Osteoblast (primary cell): ENCODE data around the gene CHRM1. TPM values are rescaled to one million over a fixed set of nuclear protein-coding genes. Genes with fewer than 3 reads are reported as not detected.

Source experiments
- DNase-seq: peaks from one replicate; pipeline ENCODE4 v3.0.0; 2011; ENCODE audit warnings: low spot score, mixed read lengths; ENCODE audit not compliant: insufficient read length; ENCODE audit errors: missing footprints
- H2AFZ ChIP-seq: 2 replicates; pipeline ENCODE4 v1.6.0; 2011; ENCODE audit warnings: mild to moderate bottlenecking, low read length
- H3K27ac ChIP-seq: 2 replicates; pipeline ENCODE4 v1.5.1; 2011; ENCODE audit warnings: mild to moderate bottlenecking, low read depth, low read length, moderate library complexity
- H3K27me3 ChIP-seq: 2 replicates; pipeline ENCODE4 v1.6.0; 2012; ENCODE audit warnings: mild to moderate bottlenecking, control low read depth, inconsistent platforms, low read length, moderate library complexity; ENCODE audit not compliant: insufficient read depth
- H3K36me3 ChIP-seq: 2 replicates; pipeline ENCODE4 v1.5.1; 2011; ENCODE audit warnings: mild to moderate bottlenecking, low read length, control low read depth, moderate library complexity; ENCODE audit not compliant: insufficient read depth
- H3K4me1 ChIP-seq: 2 replicates; pipeline ENCODE4 v1.5.1; 2011; ENCODE audit warnings: mild to moderate bottlenecking, low read length, control low read depth, moderate library complexity; ENCODE audit not compliant: insufficient read depth
- H3K4me2 ChIP-seq: 2 replicates; pipeline ENCODE4 v1.6.0; 2011; ENCODE audit warnings: mild to moderate bottlenecking, low read length; ENCODE audit not compliant: insufficient read depth
- H3K4me3 ChIP-seq: fragments of 200-600 bp; sonication (generic); 3 replicates; pipeline ENCODE4 v1.5.1; 2012; ENCODE audit warnings: mild to moderate bottlenecking, low read length, inconsistent platforms; ENCODE audit not compliant: insufficient read depth
- H3K79me2 ChIP-seq: 2 replicates; pipeline ENCODE4 v1.6.0; 2012; ENCODE audit warnings: mild to moderate bottlenecking, low read length, control low read depth, inconsistent platforms; ENCODE audit not compliant: insufficient read depth
- H3K9me3 ChIP-seq: 2 replicates; pipeline ENCODE4 v1.5.1; 2011; ENCODE audit warnings: low read depth, low read length, control low read depth
- H4K20me1 ChIP-seq: 2 replicates; pipeline ENCODE4 v1.6.0; 2012; ENCODE audit warnings: mild to moderate bottlenecking, low read length, control low read depth; ENCODE audit not compliant: insufficient read depth
- total RNA-seq: library from RNA; depleted of rRNA; stranded (reverse); fragments of >200 nt; gene quantifications from 2 replicates; pipeline ENCODE4 v1.2.3, GENCODE V29; 2012
- TF ChIP-seq, protein P1 (sequence below): IDR thresholded peaks from 2 replicates; pipeline ENCODE4 v1.5.1; 2011; ENCODE audit warnings: mild to moderate bottlenecking, low read depth, low read length, moderate library complexity; ENCODE audit errors: extremely low read depth

CHRM1 gene
- total RNA-seq, 1 donor = not detected

DNA sequence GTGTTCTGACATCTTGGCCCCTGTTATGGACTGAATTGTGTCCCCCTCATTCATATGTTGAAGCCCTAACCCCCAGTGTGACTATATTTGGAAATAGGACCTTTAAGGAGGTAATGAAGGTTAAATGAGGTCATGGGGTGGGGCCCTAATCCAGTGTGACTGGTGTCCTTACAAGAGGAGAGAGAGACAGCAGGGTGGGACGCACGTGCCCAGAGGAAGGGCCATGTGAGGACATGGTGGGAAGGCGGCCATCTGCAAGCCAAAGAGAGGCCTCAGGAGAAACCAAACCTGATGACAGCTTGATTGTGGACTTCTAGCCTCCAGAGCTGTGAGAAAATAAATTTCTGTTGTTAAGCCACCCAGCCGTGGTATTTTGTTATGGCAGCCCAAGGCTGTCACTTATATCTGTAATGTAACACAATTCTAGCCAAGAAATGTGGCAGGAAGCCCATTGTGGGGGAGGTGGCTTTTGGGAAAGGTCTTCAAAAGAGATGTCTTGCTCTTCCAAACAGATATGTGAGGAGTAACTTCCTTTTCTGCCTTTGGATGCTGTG is 39.9 kb upstream of the CHRM1 start:
- no peaks in the 10 kb centered on the region for H4K20me1 ChIP-seq
- H3K4me1 ChIP-seq = no peaks in the 10 kb centered on the region
- no peaks in the 10 kb centered on the region for H3K79me2 ChIP-seq
- DNase-seq = no peak
- no peak overlapping the region for H3K4me2 ChIP-seq
- TF ChIP-seq, protein P1, sequence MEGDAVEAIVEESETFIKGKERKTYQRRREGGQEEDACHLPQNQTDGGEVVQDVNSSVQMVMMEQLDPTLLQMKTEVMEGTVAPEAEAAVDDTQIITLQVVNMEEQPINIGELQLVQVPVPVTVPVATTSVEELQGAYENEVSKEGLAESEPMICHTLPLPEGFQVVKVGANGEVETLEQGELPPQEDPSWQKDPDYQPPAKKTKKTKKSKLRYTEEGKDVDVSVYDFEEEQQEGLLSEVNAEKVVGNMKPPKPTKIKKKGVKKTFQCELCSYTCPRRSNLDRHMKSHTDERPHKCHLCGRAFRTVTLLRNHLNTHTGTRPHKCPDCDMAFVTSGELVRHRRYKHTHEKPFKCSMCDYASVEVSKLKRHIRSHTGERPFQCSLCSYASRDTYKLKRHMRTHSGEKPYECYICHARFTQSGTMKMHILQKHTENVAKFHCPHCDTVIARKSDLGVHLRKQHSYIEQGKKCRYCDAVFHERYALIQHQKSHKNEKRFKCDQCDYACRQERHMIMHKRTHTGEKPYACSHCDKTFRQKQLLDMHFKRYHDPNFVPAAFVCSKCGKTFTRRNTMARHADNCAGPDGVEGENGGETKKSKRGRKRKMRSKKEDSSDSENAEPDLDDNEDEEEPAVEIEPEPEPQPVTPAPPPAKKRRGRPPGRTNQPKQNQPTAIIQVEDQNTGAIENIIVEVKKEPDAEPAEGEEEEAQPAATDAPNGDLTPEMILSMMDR = no peak
- H3K4me3 ChIP-seq = no peak overlapping the region
- no peak overlapping the region for H2AFZ ChIP-seq
- H3K27ac ChIP-seq = no peak overlapping the region
- no peaks in the 10 kb centered on the region for H3K9me3 ChIP-seq
- H3K36me3 ChIP-seq = no peaks in the 10 kb centered on the region
- H3K27me3 ChIP-seq = no peaks in the 10 kb centered on the region

DNA sequence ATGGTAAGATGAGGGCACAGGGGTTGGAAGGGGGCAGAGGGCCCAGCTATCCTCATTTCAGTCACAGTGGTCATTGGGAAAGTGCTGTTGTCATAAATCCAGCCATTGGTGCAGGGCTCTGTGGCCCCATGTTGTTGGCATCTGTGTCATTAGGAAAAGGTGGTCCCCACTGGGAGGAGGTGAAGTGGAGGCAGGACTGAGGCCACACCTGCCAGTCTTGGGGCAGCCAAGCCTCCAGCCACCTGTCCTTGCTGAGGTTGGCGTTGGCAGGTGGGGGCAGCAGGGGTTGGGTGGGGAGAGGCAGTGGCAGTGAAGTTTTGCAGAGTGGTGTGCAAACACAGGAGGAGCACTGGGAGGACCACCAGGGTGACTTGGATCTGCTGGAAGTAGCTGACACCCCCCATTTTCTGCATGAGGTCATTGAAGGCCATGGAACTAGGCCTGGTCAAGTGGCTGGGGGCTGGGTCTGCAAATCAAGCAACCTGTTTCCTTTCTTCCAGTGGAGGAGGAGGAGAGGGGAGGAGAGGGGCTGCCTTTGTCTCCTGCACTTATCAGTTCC is 38.3 kb upstream of the CHRM1 start:
- no peaks in the 10 kb centered on the region for H3K27me3 ChIP-seq
- H4K20me1 ChIP-seq = no peaks in the 10 kb centered on the region
- TF ChIP-seq, protein P1 = no peak
- H2AFZ ChIP-seq = no peak overlapping the region
- DNase-seq = no peak
- no peaks in the 10 kb centered on the region for H3K9me3 ChIP-seq
- H3K4me1 ChIP-seq = no peaks in the 10 kb centered on the region
- no peaks in the 10 kb centered on the region for H3K79me2 ChIP-seq
- no peaks in the 10 kb centered on the region for H3K36me3 ChIP-seq
- no peak overlapping the region for H3K4me2 ChIP-seq
- no peak overlapping the region for H3K27ac ChIP-seq
- H3K4me3 ChIP-seq = no peak overlapping the region

DNA sequence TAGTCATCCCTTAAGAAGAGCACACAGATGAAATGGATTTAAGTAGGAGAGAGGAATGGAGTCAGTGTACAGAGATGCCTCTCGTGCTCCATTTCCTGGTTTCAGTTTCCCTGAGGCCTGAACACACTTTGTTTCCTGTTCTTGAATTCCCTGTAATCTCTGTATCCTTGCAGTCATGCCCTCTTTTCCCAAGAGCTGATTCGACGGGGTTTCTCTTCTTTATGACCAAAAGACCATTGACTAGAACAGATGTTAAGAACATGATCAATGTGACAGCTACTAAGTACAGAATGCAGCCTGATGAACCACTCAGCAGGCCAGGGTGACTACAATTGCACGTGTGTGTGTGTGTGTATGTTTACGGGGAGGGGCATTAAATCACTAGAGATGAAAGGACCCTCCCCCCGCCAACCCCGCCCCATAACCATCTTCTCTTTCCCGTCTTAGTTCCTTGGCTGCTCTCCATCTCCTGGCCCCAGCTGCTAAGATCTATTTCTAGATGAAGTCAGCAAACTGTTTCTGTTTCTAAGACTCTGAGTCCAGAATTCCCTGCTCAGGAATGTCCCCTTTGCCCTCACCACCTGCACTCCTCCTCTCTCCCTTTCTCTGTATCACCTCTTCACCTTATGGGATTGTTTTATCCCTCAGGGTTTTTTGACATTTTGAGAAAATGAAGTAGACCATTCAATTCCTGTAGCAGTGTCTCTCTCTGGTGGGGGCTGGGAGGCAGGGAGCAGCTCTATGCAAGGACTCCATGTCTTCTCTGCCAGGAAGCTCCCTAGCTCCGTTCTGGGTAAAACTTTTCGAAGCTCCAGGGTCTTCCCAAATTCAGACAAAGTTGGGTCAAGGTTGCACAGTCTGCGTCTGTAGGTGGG is 37.6 kb upstream of the CHRM1 start:
- no peaks in the 10 kb centered on the region for H4K20me1 ChIP-seq
- DNase-seq = no peak
- no peaks in the 10 kb centered on the region for H3K27me3 ChIP-seq
- H3K27ac ChIP-seq = no peak overlapping the region
- no peak overlapping the region for H3K4me2 ChIP-seq
- H2AFZ ChIP-seq = peak overlapping the region; percentile 65
- TF ChIP-seq, protein P1 = no peak
- H3K4me3 ChIP-seq = no peak overlapping the region
- no peaks in the 10 kb centered on the region for H3K4me1 ChIP-seq
- H3K9me3 ChIP-seq = no peaks in the 10 kb centered on the region
- no peaks in the 10 kb centered on the region for H3K79me2 ChIP-seq
- H3K36me3 ChIP-seq = no peaks in the 10 kb centered on the region

DNA sequence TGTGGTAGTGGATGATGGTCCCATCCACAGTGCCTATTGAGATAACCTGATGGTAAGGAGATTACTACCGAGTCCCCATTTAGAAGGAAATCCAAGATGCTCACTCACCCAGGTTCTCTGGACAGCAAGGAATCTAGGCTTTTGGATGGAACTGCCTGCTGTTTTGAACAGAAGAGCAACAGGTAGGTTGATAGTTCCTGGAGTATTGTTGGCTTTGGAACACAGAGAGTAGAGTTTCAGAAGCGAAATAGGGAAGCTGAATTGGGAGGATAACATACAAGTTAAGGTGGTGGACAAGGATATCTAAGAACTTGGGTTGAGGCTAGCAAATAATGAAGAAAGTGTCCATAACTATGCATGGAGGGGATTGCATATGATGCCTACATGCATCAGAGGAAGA is 36.0 kb upstream of the CHRM1 start:
- no peaks in the 10 kb centered on the region for H3K27me3 ChIP-seq
- no peak for DNase-seq
- TF ChIP-seq, protein P1 = no peak
- no peaks in the 10 kb centered on the region for H3K79me2 ChIP-seq
- no peak overlapping the region for H3K27ac ChIP-seq
- no peaks in the 10 kb centered on the region for H4K20me1 ChIP-seq
- no peaks in the 10 kb centered on the region for H3K36me3 ChIP-seq
- no peak overlapping the region for H2AFZ ChIP-seq
- H3K4me1 ChIP-seq = no peaks in the 10 kb centered on the region
- H3K4me2 ChIP-seq = no peak overlapping the region
- no peaks in the 10 kb centered on the region for H3K9me3 ChIP-seq
- no peak overlapping the region for H3K4me3 ChIP-seq
